ENCODE measurements around the gene XXYLT1. TPM values are rescaled to one million over a fixed set of nuclear protein-coding genes. Genes with fewer than 3 reads are reported as not detected.
"Not testable (repeated sequence)": the region's sequence is repeated elsewhere in the genome, so short reads cannot be mapped to it uniquely, and the experiment has no call there.

The XXYLT1 gene
- total RNA-seq (2014; rRNA removed; shearing (Covaris generic); ENCODE audit: low replicate concordance), result 23.0 and 43.7 TPM in 2 replicates

GRCh38 chr3:195270817-195271409, at the start of gene XXYLT1:
TSS of gene XXYLT1 (minus strand) at chr3:195271159. CDS start at chr3:195271058, 101 bp downstream.
- peak; percentile 95 for DNase-seq
- H3K9me3 ChIP-seq, result no peaks in the 10 kb centered on the region
- H3K27me3 ChIP-seq, result no peaks in the 10 kb centered on the region
- peak within 1 kb of the TSS; percentile 76 for H3K4me3 ChIP-seq
- peaks cover 20% of the 10 kb centered on the region for H3K36me3 ChIP-seq

- no peak overlapping the region for H3K4me3 ChIP-seq
- DNase-seq, result no peak
These were observed 48.1 kb upstream of the XXYLT1 start for GRCh38 chr3:195319060-195319459.

GRCh38 chr3:195312714-195313113, 41.8 kb upstream of the XXYLT1 start:
- no peaks in the 10 kb centered on the region; the same call in 1 of the 2 replicates for H3K36me3 ChIP-seq
- H3K9me3 ChIP-seq, result no peaks in the 10 kb centered on the region
- no peak for DNase-seq
- no peak overlapping the region for H3K4me3 ChIP-seq
- no peaks in the 10 kb centered on the region for H3K27me3 ChIP-seq

More at GRCh38 chr3:195319060-195319459, 48.1 kb upstream of the XXYLT1 start:
- Histone ChIP-seq H3K9me3 (0 out of 2 replicates have a peak, but pooled peaks cover 6% of the 10 kb centered on the region), H3K27me3 (no peaks in the 10 kb centered on the region), H3K36me3 (peaks cover 32% of the 10 kb centered on the region)

GRCh38 chr3:195307711-195308110, 36.8 kb upstream of the XXYLT1 start:
- Histone ChIP-seq H3K4me3 (no peak overlapping the region), H3K9me3 (no peaks in the 10 kb centered on the region), H3K27me3 (no peaks in the 10 kb centered on the region), H3K36me3 (peaks cover 13% of the 10 kb centered on the region)
- no peak for DNase-seq

- H3K36me3 ChIP-seq, result peaks cover 19% of the 10 kb centered on the region
- H3K9me3 ChIP-seq, result no peaks in the 10 kb centered on the region
- peak; percentile 86 for DNase-seq
- H3K4me3 ChIP-seq, result no peak overlapping the region
- no peaks in the 10 kb centered on the region for H3K27me3 ChIP-seq
These were observed 35.4 kb upstream of the XXYLT1 start for GRCh38 chr3:195306369-195306768.

GRCh38 chr3:195302431-195302830, 31.5 kb upstream of the XXYLT1 start:
- no peak overlapping the region for H3K4me3 ChIP-seq
- H3K36me3 ChIP-seq, result peaks cover 34% of the 10 kb centered on the region
- H3K27me3 ChIP-seq, result no peaks in the 10 kb centered on the region
- no peaks in the 10 kb centered on the region for H3K9me3 ChIP-seq
- DNase-seq, result no peak

- H3K27me3 ChIP-seq, result no peaks in the 10 kb centered on the region
- H3K4me3 ChIP-seq, result no peak overlapping the region
- H3K36me3 ChIP-seq, result peaks cover 27% of the 10 kb centered on the region
- no peaks in the 10 kb centered on the region for H3K9me3 ChIP-seq
- no peak for DNase-seq
These were observed 26.5 kb upstream of the XXYLT1 start for GRCh38 chr3:195297446-195297845.

GRCh38 chr3:195296662-195297061, 25.7 kb upstream of the XXYLT1 start:
- peaks cover 24% of the 10 kb centered on the region for H3K36me3 ChIP-seq

GRCh38 chr3:195291121-195291520, 20.2 kb upstream of the XXYLT1 start:
- Histone ChIP-seq H3K36me3 (peaks cover 22% of the 10 kb centered on the region), H3K4me3 (no peak overlapping the region)

More at GRCh38 chr3:195296662-195297061, 25.7 kb upstream of the XXYLT1 start:
- no peak for DNase-seq
- Histone ChIP-seq H3K9me3 (no peaks in the 10 kb centered on the region), H3K27me3 (no peaks in the 10 kb centered on the region), H3K4me3 (no peak overlapping the region)

GRCh38 chr3:195290643-195291042, 19.7 kb upstream of the XXYLT1 start:
- H3K9me3 ChIP-seq, H3K27me3 ChIP-seq, DNase-seq, H3K4me3 ChIP-seq: not testable (repeated sequence)
- peaks cover 25% of the 10 kb centered on the region for H3K36me3 ChIP-seq

More at GRCh38 chr3:195291121-195291520, 20.2 kb upstream of the XXYLT1 start:
- no peak for DNase-seq
- no peaks in the 10 kb centered on the region for H3K9me3 ChIP-seq
- no peaks in the 10 kb centered on the region for H3K27me3 ChIP-seq

- Histone ChIP-seq H3K4me3 (no peak overlapping the region), H3K27me3 (no peaks in the 10 kb centered on the region), H3K9me3 (no peaks in the 10 kb centered on the region), H3K36me3 (peaks cover 32% of the 10 kb centered on the region)
- peak; percentile 39 for DNase-seq
These were observed 15.3 kb upstream of the XXYLT1 start for GRCh38 chr3:195286115-195286872.

- Histone ChIP-seq H3K4me3 (no peak overlapping the region), H3K27me3 (no peaks in the 10 kb centered on the region), H3K36me3 (peaks cover 31% of the 10 kb centered on the region), H3K9me3 (no peaks in the 10 kb centered on the region)
- no peak for DNase-seq
These were observed 14.4 kb upstream of the XXYLT1 start for GRCh38 chr3:195285372-195285771.

GRCh38 chr3:195284842-195285241, 13.9 kb upstream of the XXYLT1 start:
- no peak overlapping the region for H3K4me3 ChIP-seq

GRCh38 chr3:195282961-195283360, 12.0 kb upstream of the XXYLT1 start:
- peaks cover 20% of the 10 kb centered on the region for H3K36me3 ChIP-seq
- H3K9me3 ChIP-seq, result no peaks in the 10 kb centered on the region
- DNase-seq, result no peak
- H3K4me3 ChIP-seq, result no peak overlapping the region
- no peaks in the 10 kb centered on the region for H3K27me3 ChIP-seq

More at GRCh38 chr3:195284842-195285241, 13.9 kb upstream of the XXYLT1 start:
- Histone ChIP-seq H3K9me3 (no peaks in the 10 kb centered on the region), H3K27me3 (no peaks in the 10 kb centered on the region), H3K36me3 (peaks cover 25% of the 10 kb centered on the region)
- no peak for DNase-seq

GRCh38 chr3:195274259-195274966, 3.5 kb upstream of the XXYLT1 start:
- H3K4me3 ChIP-seq, result no peak overlapping the region
- peaks cover 5% of the 10 kb centered on the region; the same call in 1 of the 2 replicates for H3K36me3 ChIP-seq
- no peaks in the 10 kb centered on the region for H3K9me3 ChIP-seq
- no peaks in the 10 kb centered on the region for H3K27me3 ChIP-seq
- DNase-seq, result no peak

GRCh38 chr3:195271410-195272243, 668 bp upstream of the XXYLT1 start:
- Histone ChIP-seq H3K9me3 (no peaks in the 10 kb centered on the region), H3K4me3 (peak overlapping the region; percentile 76), H3K36me3 (peaks cover 20% of the 10 kb centered on the region), H3K27me3 (no peaks in the 10 kb centered on the region)
- peak; percentile 90 for DNase-seq
